D721Med (cell line): ENCODE results near the gene INTS15.

ENCODE experiments used
- DNase-seq: peaks from one replicate; pipeline ENCODE4 v3.0.0; 2011; ENCODE audit warnings: low spot score; ENCODE audit not compliant: insufficient read length
- FAIRE-seq: peaks from 2 replicates; lab custom pipeline; 2011; peaks lifted over from hg19 to GRCh38; lab: Jason Lieb, UNC
- CTCF ChIP-seq: IDR thresholded peaks from 2 replicates; pipeline ENCODE4 v1.5.1; 2012; ENCODE audit warnings: mild to moderate bottlenecking, control low read depth; ENCODE audit not compliant: insufficient read depth; ENCODE audit errors: missing control alignments

The INTS15 gene

GRCh38 chr7:6613706-6614105, 23.9 kb downstream of the INTS15 start:
- no peak for FAIRE-seq
- DNase-seq, result no peak
- TF ChIP-seq CTCF, result no peak

DNA sequence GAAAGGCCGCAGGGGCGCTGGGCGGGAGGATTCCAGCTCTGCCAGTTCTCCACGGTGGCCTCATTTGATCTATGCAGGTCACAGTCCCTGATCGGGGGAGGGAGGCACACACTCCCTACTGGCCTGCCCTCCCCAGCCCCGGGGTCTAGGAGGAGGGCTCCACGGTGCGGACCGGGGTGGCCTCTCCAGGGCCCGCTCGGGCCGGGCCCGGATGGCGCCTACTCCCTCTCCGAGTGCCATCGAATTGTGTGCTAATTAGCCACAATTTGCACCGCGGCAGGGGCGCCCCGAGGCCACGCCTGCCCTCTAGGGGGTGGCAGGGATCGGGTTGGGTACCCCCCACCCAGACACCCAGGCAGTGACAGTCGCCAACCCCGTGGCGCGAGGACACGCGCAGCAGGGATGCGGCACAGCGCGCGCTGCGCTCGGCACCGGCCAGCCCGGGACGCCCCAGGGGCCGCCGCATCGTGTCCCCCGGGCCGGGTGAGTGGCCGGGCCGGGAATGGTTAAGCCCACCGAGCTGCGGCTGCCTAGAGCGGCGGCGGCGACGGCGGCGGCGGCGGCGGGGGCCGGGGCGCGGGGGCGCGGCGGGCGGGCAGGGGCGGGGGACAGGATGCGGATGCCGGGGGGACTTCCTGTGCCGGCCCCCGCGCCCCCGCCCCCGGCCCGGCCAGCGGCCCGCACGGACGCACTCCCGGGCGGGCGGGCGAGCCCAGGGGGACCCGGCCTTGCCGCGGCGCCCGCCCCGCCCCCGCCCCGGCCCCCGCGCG, 25.3 kb downstream of the INTS15 start, which contains the start of gene ZNF853:
Gene ZNF853, plus strand, starts transcription at position 658 of the 770 bp plus-strand sequence. CDS start 565 bp downstream, outside the sequence.
- no peak for TF ChIP-seq CTCF
- FAIRE-seq, result no peak
- no peak for DNase-seq

DNA sequence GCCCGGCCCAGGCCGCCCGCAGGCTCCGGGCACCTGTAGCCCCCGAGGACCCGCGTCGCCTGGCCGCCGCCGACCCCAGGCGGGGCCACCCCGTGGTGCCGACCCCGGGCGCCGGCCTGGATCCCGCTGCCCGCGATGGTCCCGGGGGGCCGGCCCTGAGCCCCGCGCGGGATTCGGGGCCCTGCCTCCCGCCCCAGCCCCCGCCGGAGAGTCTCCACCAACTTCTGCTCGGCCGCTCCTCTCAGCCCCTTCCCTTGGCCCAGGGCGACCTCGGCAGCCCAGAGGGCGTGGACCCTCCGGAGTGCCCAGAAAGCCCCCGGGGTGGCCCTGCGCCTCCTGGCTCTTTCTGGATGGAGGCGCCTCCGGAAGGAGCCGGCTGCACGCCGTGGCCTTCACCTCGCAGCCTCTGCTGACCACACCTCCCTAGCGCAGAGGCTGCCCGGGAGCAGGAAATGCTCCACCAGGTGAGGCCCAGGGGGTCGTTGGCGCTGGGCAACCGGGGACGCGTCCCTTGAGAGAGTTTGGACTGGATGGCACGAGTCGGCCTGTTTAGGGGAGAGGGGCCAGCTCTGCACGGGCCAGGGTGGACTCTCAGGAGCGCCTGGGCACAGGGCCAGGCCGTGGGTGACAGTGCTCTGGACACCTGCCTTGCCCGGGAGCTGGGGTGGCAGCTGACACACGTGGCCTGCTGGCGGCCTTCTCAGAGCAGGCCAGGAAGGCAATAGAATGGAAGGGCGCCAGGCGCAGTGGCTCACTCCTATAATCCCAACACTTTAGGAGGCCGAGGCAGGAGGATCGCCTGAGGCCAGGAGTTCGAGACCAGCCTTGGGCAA, 26.1 kb downstream of the INTS15 start:
- DNase-seq (no peak), FAIRE-seq (no peak)
- TF ChIP-seq CTCF, result no peak

DNA sequence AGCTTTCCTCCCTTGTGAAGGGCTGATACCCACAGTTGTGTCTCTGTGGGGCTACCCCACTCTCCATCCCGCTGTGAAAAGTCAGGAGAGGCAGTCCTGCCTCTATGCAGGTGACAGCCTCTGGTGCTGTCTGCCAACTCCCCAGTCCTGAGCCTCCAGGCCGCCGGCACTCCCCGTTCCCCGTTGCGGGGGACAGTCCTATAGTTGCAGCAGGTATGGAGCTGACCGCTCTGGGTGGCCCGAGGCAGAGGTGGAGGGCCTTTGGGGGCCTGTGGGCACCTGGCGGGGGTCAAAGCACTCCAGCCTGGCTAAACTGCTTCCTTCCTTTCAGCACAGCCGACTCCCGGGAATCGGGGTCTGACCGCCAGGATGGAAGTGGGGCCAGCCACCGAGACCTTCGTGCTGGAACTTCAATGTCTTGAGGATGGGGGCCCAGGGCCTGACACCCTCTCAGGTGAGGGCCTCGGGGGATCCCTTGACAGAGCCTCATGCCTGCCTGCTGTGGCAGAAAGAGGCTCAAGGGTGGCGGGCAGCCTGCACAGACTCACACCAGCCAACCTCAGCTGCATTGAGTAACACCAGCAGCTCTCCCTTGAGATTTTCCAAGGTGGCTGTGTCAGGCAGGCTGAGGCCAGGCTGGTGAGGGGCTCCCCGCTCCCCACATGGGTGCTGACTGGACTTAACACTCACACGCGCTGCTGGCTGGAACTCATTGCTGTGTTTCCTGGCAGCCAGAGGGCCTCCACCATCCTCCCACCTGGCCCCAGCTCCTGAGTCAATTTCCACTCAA, 27.2 kb downstream of the INTS15 start:
- DNase-seq (no peak), FAIRE-seq (no peak)
- no peak for TF ChIP-seq CTCF

- FAIRE-seq (no peak), DNase-seq (no peak)
- TF ChIP-seq CTCF, result no peak
Measured at GRCh38 chr7:6618621-6619020, 28.8 kb downstream of the INTS15 start.

- no peak for FAIRE-seq
- no peak for TF ChIP-seq CTCF
Measured at GRCh38 chr7:6619961-6620360, 30.1 kb downstream of the INTS15 start.

More at GRCh38 chr7:6619961-6620360, 30.1 kb downstream of the INTS15 start:
- no peak for DNase-seq
